ENCODE measurements around the gene PRKG2. TPM values are rescaled to one million over a fixed set of nuclear protein-coding genes. Genes with fewer than 3 reads are reported as not detected.

PRKG2 gene
- total RNA-seq, 1 experiment from 2014 or later, result 1.9 TPM

GRCh38 chr4:81194286-81194685 is 20.7 kb downstream of the PRKG2 start:
- WGBS (ENCODE audit: extremely low coverage, insufficient read length, low lambda C conversion rate), result no CpG with 5 or more reads among the region's 3 CpGs
- Histone ChIP-seq H2BK120ac (ENCODE audit: low read depth, low read length, poor library complexity, severe bottlenecking) (no peak overlapping the region), H4K5ac (ENCODE audit: insufficient read length, low read depth, low read length) (no peak overlapping the region), H3K56ac (ENCODE audit: insufficient read length, low read depth, low read length) (no peak overlapping the region), H3K4me2 (ENCODE audit: insufficient read depth, insufficient read length, low read length) (no peak overlapping the region), H4K91ac (ENCODE audit: insufficient read length, low read depth, low read length) (no peak overlapping the region), H2BK20ac (ENCODE audit: low read depth, low read length, poor library complexity, severe bottlenecking) (no peak overlapping the region), H4K8ac (replicated peaks; ENCODE audit: insufficient read length, low read depth, low read length) (no peak overlapping the region), H3K4ac (ENCODE audit: low read depth, low read length) (no peak overlapping the region), H3K79me2 (ENCODE audit: insufficient read depth, low read length) (no peaks in the 10 kb centered on the region), H3K4me1 (ENCODE audit: insufficient read depth, low read length) (no peaks in the 10 kb centered on the region), H3T11ph (ENCODE audit: low read length) (no peak overlapping the region), H3K79me1 (ENCODE audit: insufficient read depth, low read depth, low read length, poor library complexity, severe bottlenecking) (no peaks in the 10 kb centered on the region), H3K9ac (ENCODE audit: extremely low read depth, insufficient read length, low read length) (no peak overlapping the region), H3K9me3 (ENCODE audit: control insufficient read depth, low read depth, low read length) (no peaks in the 10 kb centered on the region), H3K27me3 (ENCODE audit: insufficient read depth, low read length) (no peaks in the 10 kb centered on the region), H3K23me2 (ENCODE audit: insufficient read length, low read depth, low read length, poor library complexity, severe bottlenecking) (no peaks in the 10 kb centered on the region), H2BK12ac (ENCODE audit: insufficient read length, low read depth, low read length) (no peak overlapping the region), H2BK15ac (ENCODE audit: low read depth, low read length) (no peak overlapping the region), H2AK5ac (ENCODE audit: insufficient read length, low read length) (no peak overlapping the region), H3K18ac (ENCODE audit: insufficient read length, low read depth, low read length) (no peak overlapping the region), H3K27ac (ENCODE audit: insufficient read length, low read depth, low read length) (no peak overlapping the region), H4K20me1 (ENCODE audit: control insufficient read depth, insufficient read depth, insufficient read length) (no peaks in the 10 kb centered on the region), H2AFZ (ENCODE audit: low read length) (no peak overlapping the region), H3K14ac (ENCODE audit: insufficient read depth, low read length) (no peak overlapping the region), H3K23ac (ENCODE audit: insufficient read length, low read depth, low read length) (no peak overlapping the region), H2BK5ac (ENCODE audit: insufficient read length, low read length) (no peak overlapping the region)
- Mint-ChIP-seq H3K4me3 (no peak overlapping the region), H3K27ac (no peak overlapping the region), H3K27me3 (ENCODE audit: low read depth) (no peaks in the 10 kb centered on the region), H3K4me1 (no peaks in the 10 kb centered on the region), H3K36me3 (ENCODE audit: insufficient read depth in 1 of 3, low read depth in 3 of 3) (no peaks in the 10 kb centered on the region; a peak in 1 of 7 replicates), H3K9me3 (peaks cover 0 to 4% of the 10 kb centered on the region in 2 experiments; a peak in 3 of 5 replicates)
- TF ChIP-seq CTCF (conservative IDR thresholded peaks at IDR 0.05), result no peak
- no peak for DNase-seq

Data from H9 (cell line).